GM21786 (cell line): Measurements from ENCODE around the gene OR4Q2.
"Not testable (repeated sequence)": the region's sequence is repeated elsewhere in the genome, so short reads cannot be mapped to it uniquely, and the experiment has no call there.

Experiments
- ATAC-seq: cut with Tn5 transposase; IDR thresholded peaks from one replicate; pipeline ENCODE4 v1.9.1; 2021; ENCODE audit not compliant: unreplicated experiment

Gene OR4Q2

DNA sequence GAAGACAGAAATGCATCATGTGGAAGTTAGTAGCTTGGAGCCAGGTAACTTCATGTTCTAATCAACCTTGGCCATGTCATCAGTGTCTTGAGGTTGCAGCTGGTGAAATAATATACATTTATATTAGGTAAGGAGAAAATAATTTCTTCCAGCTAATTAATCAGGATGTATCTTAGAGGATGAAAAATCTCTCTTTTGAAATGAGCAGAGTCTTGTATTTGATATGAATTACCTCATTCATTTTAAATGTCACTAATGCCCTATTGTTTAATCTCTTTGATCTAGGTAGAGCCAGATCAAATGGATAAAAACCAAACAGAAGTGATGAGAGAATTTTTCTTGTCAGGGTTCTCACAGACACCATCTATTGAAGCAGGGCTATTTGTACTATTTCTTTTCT lies at the start of gene OR4Q2:
OR4Q2 (plus strand) TSS at position 301 of the 400 bp plus-strand sequence.
- no peak for ATAC-seq

GRCh38 chr14:19969735-19970134 lies 32.2 kb upstream of the OR4Q2 start:
- ATAC-seq: not testable (repeated sequence)

DNA sequence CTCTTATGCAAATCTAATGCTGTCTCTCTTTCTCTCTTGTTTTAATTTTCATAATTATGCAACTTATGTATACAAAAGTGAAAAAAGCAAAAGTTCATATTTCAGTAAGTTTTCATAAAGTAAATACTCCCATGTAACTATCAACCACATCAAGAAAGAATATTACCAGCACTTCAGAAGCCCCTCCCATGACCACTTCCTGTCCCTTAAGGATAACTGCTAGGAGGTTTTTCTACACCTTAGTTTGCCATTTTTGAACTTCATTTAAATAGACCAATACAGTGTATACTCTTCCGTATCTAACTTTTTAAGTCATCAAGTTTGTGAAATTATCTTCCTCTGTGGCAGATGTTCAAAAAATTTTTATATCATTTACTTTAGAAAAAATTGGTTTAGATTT lies 27.1 kb upstream of the OR4Q2 start:
- ATAC-seq: no peak

- ATAC-seq: no peak
Observed at GRCh38 chr14:19975291-19975690, 26.7 kb upstream of the OR4Q2 start, which contains the start of gene OR4K15. TSS of gene OR4K15 (plus strand) at chr14:19975591. CDS start at chr14:19975591, 0 bp downstream.

- no peak for ATAC-seq
Observed at GRCh38 chr14:19993438-19993837, 8.5 kb upstream of the OR4Q2 start.

GRCh38 chr14:20002319-20002718 lies 356 bp downstream of the OR4Q2 start:
- ATAC-seq: no peak

GRCh38 chr14:20008156-20008555 lies 6.2 kb downstream of the OR4Q2 start:
- no peak for ATAC-seq

- no peak for ATAC-seq
Observed at GRCh38 chr14:20019257-20019865, 17.4 kb downstream of the OR4Q2 start, which contains the start of gene OR4K14. TSS of gene OR4K14 (minus strand) at chr14:20019307. CDS start at chr14:20015193, 4,114 bp downstream.

DNA sequence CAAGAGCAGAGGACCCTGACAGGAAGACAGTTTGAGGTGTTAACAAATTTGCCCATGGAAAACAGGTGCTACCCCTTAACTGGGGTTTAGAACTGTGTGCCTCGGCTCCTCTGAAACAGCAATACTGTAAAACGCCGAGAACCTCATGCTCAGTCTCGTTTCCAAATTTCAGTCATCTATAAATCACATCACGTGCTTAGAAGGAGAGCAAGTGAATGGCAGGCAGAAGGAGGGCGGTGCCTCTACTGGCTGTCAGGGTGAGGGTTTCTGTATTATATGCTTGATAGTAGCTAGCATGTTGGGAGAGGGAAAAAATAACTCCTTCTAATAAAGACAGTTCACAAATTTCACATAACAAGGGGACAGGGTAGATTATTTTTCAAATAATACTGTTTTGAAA lies 29.1 kb downstream of the OR4Q2 start:
- no peak for ATAC-seq

DNA sequence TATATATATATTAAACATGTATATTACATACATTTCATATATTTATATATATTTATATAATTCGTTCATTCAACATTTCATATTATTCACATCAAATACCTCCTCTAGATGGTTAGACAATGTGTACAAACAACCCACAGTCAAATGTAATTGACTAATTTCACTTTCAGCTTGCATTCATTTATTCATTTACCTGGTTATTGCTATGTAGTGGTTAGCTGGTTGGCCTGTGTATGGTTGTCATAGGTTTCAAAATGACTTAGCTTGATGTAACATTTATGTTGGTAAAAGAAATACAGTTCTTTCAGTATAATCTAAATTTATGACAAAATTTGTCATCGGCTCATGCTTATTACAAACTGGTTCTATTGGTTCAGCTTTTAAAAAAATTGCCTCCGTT lies 33.5 kb downstream of the OR4Q2 start:
- ATAC-seq: no peak

DNA sequence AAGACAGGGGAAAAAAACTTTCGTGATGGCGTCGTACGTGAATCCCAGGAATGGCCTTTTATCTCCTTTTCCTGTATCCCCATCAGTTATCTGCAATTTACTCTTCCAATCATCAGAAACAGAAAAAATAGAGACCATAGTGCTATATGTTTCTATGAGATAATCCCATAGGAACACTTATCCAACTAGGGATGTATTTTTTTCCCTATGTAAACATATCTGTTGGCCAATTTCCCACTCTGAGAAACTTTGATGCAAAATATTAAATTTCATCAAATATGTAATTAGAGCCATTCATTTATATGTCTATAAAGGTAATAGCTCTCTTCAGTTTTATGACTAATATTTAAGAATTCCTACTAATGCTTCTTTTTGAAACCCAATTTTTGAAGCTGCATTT lies 34.0 kb downstream of the OR4Q2 start, which contains the start of gene OR4K13:
OR4K13 (minus strand) TSS at position 101 of the 400 bp plus-strand sequence. CDS start 1,280 bp downstream, outside the sequence.
- ATAC-seq: no peak

DNA sequence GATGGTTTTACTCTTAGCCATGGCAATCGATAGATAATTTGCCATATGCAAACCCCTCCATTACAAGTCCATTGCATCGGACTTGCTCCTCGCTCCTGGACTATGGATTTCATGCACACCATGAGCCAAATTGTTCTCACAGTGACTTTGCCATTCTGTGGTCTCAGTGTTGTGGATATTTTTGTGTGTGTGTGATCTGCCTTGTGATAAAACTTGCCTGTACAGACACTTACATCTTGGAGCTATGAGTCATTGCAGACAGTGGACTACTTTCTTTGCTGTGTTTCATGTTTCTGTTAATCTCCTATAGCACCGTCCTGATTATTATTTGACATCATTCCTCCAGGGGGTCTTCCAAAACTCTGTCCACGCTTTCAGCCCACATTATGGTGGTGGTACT lies 42.3 kb downstream of the OR4Q2 start:
- ATAC-seq: no peak

- no peak for ATAC-seq
Observed at GRCh38 chr14:20048202-20048601, 46.2 kb downstream of the OR4Q2 start.
